Peyer's patch (tissue), 4 donors: ENCODE measurements around the gene CCT2.

ENCODE experiments used
- POLR2A ChIP-seq, 2 donors: fragments of 450-650 bp; IDR thresholded peaks; one replicate each; pipeline ENCODE4 v1.5.1; 2017; ENCODE audit warnings: antibody characterized with exemption in 2 of 2, mild to moderate bottlenecking in 2 of 2, moderate library complexity in 2 of 2
- TF ChIP-seq, protein P1 (sequence below), 6 experiments: fragments of 450-650 bp in 4 of 6; fragments of 200-600 bp in 2 of 6; sonication (generic) in 1 of 6; IDR thresholded peaks; one replicate each; pipeline ENCODE4 v1.5.1; 2017 to 2019; ENCODE audit warnings: antibody characterized with exemption in 6 of 6, mild to moderate bottlenecking in 3 of 6, moderate library complexity in 1 of 6

DNA sequence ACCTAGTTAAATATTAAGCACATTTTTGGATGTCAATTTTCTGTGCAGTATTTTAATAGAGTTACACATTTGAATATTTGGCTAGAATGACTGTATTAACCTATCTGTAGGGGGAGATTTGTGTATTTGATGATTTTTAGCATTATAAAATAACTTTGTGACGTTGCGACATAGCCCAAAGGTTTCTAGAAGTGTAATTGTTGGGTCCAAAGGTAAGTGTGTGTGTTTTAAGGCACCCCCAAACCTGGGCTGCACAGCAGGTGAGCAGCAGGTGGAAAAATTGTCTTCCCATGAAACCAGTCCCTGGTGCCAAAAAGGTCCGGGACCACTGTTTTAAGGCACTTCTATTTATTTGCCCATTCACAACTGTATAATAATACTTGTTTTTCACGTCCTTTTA lies 3.3 kb downstream of the CCT2 start:
- TF ChIP-seq, protein P1, sequence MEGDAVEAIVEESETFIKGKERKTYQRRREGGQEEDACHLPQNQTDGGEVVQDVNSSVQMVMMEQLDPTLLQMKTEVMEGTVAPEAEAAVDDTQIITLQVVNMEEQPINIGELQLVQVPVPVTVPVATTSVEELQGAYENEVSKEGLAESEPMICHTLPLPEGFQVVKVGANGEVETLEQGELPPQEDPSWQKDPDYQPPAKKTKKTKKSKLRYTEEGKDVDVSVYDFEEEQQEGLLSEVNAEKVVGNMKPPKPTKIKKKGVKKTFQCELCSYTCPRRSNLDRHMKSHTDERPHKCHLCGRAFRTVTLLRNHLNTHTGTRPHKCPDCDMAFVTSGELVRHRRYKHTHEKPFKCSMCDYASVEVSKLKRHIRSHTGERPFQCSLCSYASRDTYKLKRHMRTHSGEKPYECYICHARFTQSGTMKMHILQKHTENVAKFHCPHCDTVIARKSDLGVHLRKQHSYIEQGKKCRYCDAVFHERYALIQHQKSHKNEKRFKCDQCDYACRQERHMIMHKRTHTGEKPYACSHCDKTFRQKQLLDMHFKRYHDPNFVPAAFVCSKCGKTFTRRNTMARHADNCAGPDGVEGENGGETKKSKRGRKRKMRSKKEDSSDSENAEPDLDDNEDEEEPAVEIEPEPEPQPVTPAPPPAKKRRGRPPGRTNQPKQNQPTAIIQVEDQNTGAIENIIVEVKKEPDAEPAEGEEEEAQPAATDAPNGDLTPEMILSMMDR (IDR thresholded peaks at IDR 0.05): no peak
- TF ChIP-seq POLR2A (IDR thresholded peaks at IDR 0.05): no peak
